ENCODE results near the gene EXOC3L4.

EXOC3L4 gene

GRCh38 chr14:103093856-103094405, 594 bp upstream of the EXOC3L4 start:
- DNase-seq, result no peak

GRCh38 chr14:103095210-103095778, 769 bp downstream of the EXOC3L4 start:
- no peak for DNase-seq

GRCh38 chr14:103096387-103096786, 1.9 kb downstream of the EXOC3L4 start:
- no peak for DNase-seq

- DNase-seq, result no peak
Observed at GRCh38 chr14:103097244-103097993, 2.9 kb downstream of the EXOC3L4 start.

DNA sequence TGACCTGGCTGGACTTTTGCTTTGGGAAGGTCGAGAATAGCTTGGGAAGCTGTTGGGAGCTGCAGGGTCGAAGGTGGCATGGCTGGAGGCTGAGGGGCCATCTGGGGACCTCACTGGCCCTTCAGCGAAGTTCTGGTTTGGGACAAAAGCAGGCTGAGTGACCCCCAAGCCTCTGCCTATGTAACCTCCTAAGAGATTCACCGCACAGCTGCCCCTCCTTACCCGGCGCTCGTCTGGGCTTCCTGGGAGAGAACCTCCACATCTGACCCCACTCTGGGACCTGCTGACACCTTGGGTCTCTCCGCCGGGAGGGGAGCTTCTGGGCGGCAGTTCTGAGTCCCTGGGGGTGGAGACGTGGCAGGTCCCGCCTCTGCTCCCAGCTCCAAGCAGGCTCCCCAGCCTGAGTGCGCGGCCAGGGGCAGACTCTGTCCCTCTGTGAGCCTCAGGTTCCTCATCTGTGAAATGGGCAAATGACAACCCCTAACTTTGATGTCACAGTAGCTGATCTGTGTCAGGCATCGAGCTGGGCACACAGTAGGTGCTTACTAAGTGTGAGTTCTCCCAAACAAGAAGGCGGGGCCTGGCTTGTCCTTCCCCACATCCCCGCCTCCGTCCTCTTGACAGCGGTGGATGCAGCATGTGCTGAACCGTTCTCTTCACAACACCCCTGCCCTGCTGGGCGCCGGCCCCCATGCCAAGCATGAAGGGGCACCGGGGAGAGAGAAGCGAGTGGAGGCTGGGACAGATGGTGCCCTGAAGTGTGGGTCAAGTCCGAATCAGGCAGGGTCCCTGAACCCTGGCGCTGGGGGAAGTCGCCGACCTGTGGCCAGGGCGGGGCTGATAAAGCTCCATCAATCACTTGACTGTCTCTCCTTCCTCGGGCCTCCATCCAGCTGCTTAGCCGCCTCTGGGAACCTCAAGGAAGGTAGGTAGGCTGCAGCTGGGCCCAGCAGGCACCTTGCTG, 3.8 kb downstream of the EXOC3L4 start:
- DNase-seq, result no peak

DNA sequence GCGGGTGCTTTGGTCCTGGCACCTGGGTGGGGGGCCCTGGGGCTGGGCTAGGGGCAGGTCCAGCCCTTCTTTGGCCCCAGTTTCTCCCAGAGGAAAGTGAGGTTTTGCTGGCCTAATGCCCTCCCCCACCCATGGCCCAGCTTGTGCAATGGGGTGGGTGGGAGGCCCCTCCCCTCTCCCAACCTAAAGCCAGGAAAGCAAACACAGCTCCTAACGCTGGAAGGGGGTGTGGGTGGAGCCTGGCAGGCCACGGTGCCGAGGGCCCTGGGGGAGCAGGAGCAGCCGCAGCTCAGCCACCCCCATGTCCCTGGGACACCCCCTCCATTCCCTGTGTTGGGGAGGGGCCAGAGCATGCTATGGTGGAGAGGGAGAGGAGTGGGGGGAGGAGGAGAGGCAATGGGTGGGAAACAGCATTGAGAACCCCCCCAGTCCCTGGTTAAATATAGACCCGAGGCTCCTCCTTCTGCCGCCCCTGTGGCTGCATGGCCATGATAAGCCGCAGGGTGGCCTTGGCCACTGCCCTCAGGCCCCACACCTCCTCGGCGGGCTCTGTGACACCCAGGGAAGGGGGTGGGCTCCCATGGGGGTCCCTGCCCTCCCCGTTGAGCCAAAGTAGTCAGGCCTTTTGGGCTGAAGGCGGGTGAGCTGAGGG, 4.7 kb downstream of the EXOC3L4 start:
- DNase-seq, result no peak

GRCh38 chr14:103099733-103100280, 5.3 kb downstream of the EXOC3L4 start:
- no peak for DNase-seq

GRCh38 chr14:103100281-103101121, 6.0 kb downstream of the EXOC3L4 start:
- no peak for DNase-seq

DNA sequence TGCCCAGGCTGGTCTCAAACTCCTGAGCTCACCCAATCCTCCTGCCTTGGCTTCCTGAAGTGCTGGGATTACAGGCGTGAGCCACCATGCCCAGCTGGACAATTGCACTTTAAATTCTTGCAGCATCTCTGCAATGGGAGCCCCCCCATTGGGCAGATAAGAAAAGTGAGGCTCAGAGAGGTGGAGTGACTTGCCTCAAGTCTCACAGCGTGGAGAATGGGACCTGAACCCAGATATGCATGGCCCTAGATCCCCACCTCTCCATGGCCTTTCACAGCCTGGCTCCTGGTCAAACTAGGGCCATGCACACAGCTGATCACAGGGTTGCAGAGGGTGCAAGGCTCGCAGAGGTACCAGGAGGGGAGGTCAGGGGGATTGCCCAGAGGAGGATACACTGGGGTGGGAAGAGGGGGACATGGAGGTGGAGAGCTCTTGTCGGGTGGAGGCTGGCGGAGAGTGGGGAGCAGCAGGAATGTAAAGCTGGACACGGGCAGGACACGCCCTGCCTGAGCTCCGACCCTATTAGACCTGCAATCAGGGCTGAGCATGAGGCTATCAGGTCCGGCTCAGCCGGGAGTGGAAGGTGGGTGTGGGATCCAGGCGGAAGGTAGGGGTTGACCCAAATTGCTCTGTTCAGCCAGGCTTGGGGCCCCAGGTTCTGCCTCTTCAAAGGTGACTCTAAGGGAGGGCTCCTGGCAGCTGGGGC, 6.9 kb downstream of the EXOC3L4 start:
- no peak for DNase-seq

GRCh38 chr14:103101963-103102688, 7.6 kb downstream of the EXOC3L4 start:
- no peak for DNase-seq

DNA sequence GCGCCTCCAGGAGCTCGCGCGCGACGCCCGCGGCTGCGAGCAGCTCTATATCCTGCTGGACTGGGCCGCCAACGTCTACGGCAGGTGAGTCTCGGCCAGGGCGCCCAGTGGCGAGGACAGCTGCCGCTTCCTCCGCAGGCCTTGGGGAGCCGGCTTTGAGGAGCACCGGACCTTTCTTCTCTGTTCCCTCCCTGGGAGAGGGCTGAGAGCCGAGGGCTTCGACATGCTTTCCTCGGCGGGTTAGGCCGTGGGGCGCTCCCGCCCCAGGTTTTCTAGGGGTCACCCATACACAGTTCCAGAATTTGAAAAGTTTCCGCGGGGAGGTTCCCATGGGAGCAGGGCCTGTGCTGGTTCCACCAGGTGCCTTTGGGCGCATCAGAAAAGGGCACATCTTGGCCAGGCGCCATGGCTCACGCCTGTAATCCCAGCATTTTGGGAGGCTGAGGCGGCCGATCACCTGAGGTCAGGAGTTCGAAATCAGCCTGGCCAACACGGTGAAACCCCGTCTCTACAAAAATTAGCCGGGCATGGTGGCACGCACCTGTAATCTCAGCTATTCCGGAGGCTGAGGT, 8.2 kb downstream of the EXOC3L4 start:
- no peak for DNase-seq

DNA sequence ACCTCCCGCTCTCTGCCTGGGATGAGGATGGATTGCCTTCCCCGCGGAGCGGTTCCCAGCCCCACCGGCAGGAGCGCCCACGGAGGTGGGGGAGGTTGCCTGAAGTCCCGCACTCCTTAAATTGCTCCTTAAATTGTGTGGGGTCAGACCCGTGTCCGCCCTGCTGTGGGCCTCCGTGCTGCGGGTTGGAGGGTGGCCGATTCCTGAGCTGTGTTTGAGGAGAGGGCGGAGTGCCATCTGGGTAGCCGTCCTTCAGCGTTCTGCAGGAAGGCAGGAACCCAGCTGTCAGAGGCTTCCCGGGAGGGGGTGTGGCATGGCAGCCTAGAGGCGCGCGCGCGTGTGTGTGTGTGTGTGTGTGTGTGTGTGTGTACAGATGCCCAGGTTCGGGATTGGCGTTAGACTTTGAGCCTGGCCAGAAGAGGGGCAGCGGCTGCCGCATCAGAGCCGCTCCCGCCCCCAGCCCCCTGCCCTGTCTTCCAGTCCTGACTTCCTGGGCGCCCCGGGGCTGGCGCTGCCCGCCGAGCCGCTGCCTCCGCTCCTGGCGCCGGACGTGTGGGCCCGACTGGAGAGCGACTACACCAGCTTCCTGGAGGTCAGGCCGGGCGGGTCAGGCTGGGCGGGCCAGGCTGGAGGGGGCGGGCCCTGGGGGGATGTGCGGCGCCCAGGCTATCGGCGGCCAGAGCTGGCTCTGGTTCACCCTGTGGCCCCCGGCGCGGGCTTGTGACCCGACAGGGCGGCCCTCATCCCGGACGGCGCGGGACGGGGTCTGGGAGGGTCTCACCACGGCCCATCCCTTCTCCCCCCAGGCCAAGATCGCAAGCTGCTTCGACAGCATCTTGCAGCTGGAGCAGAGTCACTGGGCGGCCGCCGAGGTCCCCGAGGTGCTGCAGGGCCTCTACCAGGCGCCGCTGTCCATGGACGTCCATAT, 9.2 kb downstream of the EXOC3L4 start:
- DNase-seq, result no peak

DNA sequence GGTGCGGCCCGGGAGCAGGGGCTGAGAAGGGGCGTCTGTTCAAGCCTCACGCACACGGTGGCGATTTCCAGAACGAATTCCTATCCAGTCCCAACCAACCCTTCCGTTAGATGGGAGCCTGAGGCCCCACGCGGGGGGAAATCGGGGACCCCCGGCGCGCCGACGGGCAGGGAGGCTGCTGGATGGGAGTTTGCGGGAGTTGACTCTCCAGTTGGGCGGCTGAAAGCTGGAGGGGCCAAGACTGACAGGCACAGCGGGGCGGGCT, 9.8 kb downstream of the EXOC3L4 start:
- no peak for DNase-seq

DNA sequence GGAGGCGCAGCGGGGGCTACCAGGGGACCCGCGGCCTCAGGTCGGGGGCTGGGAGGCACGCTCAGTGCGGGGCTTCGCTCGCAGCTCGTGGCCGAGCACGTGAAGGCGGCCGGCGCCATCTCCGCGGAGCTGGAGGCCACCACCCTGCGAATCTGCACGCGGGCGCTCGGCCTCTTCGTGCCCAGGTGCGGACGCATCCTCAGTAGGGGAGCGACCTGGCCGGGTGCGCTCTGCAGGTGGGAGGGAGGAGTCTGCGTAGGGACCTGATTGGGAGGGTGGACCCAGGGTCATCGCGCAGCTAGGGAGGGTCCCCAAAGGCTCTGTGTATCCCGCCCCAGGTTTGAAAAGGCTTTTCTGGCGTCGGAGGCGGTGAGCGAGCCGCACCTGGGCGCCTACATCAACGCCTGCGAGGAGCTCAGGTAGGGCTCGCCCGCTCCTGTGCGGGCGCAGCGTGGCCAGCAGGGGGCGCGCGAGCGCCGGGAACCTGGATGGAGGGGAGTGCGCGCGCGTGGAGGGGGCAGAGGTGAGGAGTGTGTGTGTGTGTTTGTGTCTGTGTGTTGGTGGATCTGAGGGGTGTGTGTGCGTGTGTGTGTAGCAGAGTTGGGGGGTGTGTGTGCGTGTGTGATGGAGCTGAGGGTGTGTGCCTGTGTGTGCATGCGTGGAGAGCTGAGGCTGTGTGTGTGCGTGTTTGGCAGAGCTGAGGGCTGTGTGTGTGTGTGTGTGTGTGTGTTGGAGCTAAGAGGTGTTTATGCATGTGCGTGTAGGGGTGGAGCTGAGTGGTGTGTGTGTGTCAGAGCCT, 10.3 kb downstream of the EXOC3L4 start:
- peak; percentile 94 for DNase-seq

- DNase-seq, result no peak
Observed at GRCh38 chr14:103105580-103106150, 11.1 kb downstream of the EXOC3L4 start.

- no peak for DNase-seq
Observed at GRCh38 chr14:103107455-103107854, 12.9 kb downstream of the EXOC3L4 start.

- DNase-seq, result no peak
Observed at GRCh38 chr14:103107941-103108748, 13.6 kb downstream of the EXOC3L4 start.

All from activated CD8-positive, alpha-beta memory T cell treated with anti-CD3 and anti-CD28 coated beads, Interleukin-2, amount 50 U/mL, for 48 hours (primary cell).